ENCODE data around the gene PPIC. TPM values are rescaled to one million over a fixed set of nuclear protein-coding genes. Genes with fewer than 3 reads are reported as not detected.

Gene PPIC
- polyA plus RNA-seq, 4 donors = 19.2 to 46.4 (median 28.5) TPM

DNA sequence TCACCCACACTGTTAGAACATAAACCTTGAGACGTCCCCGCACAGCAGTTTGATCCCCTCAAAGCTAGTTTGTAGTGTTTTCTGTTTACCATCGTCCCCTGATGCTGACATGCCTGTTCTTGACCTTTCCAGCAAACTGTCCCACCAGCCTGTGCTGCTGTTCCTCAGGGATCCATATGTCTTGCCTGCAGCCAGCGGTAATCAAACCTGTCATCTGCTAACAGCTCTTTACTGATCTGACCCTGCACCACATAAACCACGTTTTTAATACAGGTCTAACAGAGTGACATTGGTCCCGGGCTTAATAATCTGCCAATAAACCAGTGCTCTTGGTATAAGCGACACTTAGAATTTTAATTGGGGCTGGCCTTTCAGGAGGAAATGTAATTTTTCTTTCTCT lies 34.7 kb downstream of the PPIC start:
- H3K27ac ChIP-seq (ENCODE audit: low read depth in 1 of 3, low read length in 2 of 3) = no peak overlapping the region
- H3K9me3 ChIP-seq (ENCODE audit: control insufficient read depth in 2 of 2, insufficient read depth in 1 of 2, low read depth in 1 of 2, low read length in 1 of 2) = no peaks in the 10 kb centered on the region
- H3K4me1 ChIP-seq (ENCODE audit: control insufficient read depth in 3 of 3, insufficient read depth in 2 of 3, low read depth in 1 of 3, low read length in 2 of 3) = no peaks in the 10 kb centered on the region
- 81 to 89% (median 86%) methylated on average over 7 of the region's 7 CpGs for WGBS, 3 donors
- DNase-seq (no peak), FAIRE-seq (no peak)
- H3K27me3 ChIP-seq (ENCODE audit: control insufficient read depth in 3 of 3, insufficient read depth in 3 of 3, low read length in 3 of 3) = no peaks in the 10 kb centered on the region
- H3K4me3 ChIP-seq (ENCODE audit: low read depth in 1 of 3, low read length in 3 of 3) = no peak overlapping the region
- H3K36me3 ChIP-seq (ENCODE audit: control insufficient read depth in 3 of 3, insufficient read depth in 2 of 3, low read depth in 1 of 3, low read length in 3 of 3) = peaks cover 0 to 16% (median 0%) of the 10 kb centered on the region in 3 donors

DNA sequence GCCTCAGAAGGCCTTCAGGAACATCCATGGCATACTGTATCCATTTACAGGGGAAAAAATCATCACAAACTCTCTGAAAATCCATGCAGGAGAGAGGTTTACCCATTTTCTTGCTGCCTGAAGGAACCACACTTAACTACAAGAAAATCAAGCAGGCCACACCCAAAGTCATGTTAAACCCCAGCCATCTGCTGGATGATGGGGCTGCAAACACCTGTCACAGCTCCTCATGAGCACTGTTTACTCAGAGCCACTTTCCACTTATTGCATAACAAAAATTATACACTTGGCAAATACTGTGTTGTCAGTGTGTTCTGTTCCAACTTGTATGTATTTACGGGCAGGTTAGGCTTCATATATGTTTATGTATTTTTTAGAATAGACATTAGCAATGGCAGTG lies 35.8 kb downstream of the PPIC start:
- H3K4me1 ChIP-seq (ENCODE audit: control insufficient read depth in 3 of 3, insufficient read depth in 2 of 3, low read depth in 1 of 3, low read length in 2 of 3) = no peaks in the 10 kb centered on the region
- no peaks in the 10 kb centered on the region for H3K9me3 ChIP-seq (ENCODE audit: control insufficient read depth in 2 of 2, insufficient read depth in 1 of 2, low read depth in 1 of 2, low read length in 1 of 2)
- no peaks in the 10 kb centered on the region for H3K27me3 ChIP-seq (ENCODE audit: control insufficient read depth in 3 of 3, insufficient read depth in 3 of 3, low read length in 3 of 3)
- FAIRE-seq (no peak), DNase-seq (peak; percentile 10)
- no peak overlapping the region for H3K27ac ChIP-seq (ENCODE audit: low read depth in 1 of 3, low read length in 2 of 3)
- WGBS, 3 donors = 92 to 98% (median 97%) methylated on average over 1 of the region's 1 CpG
- no peak overlapping the region for H3K4me3 ChIP-seq (ENCODE audit: low read depth in 1 of 3, low read length in 3 of 3)
- peaks cover 0 to 11% (median 0%) of the 10 kb centered on the region in 3 donors for H3K36me3 ChIP-seq (ENCODE audit: control insufficient read depth in 3 of 3, insufficient read depth in 2 of 3, low read depth in 1 of 3, low read length in 3 of 3)

DNA sequence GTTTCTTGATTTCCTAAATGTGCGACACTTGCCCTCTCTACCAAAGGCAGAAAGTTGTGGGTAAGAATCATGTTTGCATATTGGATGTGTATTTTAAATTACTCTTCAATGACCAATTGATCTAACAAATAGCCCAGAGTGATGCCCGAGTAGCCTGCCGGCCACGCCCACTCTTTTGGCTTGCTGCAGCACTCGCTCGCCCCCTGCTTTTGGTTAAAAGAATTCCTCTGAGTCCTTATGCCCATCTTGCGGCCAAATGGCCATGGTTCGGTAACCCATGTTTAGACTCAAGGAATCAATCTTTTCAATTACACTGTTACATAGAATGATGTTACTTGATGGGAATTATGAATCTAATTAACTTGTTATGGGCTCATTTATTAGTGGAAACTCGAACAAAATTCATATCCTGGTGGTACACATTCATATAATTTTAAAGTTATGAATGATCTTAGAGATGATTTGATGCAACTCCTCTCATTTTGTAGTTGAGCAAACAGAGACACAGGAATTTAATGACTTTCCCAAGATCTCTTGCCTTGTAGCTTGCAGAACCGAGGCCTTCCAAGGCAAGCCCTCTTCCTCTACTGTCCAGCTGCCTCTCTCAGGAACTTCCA lies 36.5 kb downstream of the PPIC start:
- peaks cover 0 to 8% (median 0%) of the 10 kb centered on the region in 3 donors for H3K36me3 ChIP-seq (ENCODE audit: control insufficient read depth in 3 of 3, insufficient read depth in 2 of 3, low read depth in 1 of 3, low read length in 3 of 3)
- H3K9me3 ChIP-seq (ENCODE audit: control insufficient read depth in 2 of 2, insufficient read depth in 1 of 2, low read depth in 1 of 2, low read length in 1 of 2) = no peaks in the 10 kb centered on the region
- H3K4me3 ChIP-seq (ENCODE audit: low read depth in 1 of 3, low read length in 3 of 3) = no peak overlapping the region
- 65 to 73% (median 71%) methylated on average over 10 of the region's 10 CpGs for WGBS, 3 donors
- H3K27ac ChIP-seq (ENCODE audit: low read depth in 1 of 3, low read length in 2 of 3) = no peak overlapping the region
- DNase-seq = no peak
- FAIRE-seq = no peak
- H3K4me1 ChIP-seq (ENCODE audit: control insufficient read depth in 3 of 3, insufficient read depth in 2 of 3, low read depth in 1 of 3, low read length in 2 of 3) = no peaks in the 10 kb centered on the region
- no peaks in the 10 kb centered on the region for H3K27me3 ChIP-seq (ENCODE audit: control insufficient read depth in 3 of 3, insufficient read depth in 3 of 3, low read length in 3 of 3)

DNA sequence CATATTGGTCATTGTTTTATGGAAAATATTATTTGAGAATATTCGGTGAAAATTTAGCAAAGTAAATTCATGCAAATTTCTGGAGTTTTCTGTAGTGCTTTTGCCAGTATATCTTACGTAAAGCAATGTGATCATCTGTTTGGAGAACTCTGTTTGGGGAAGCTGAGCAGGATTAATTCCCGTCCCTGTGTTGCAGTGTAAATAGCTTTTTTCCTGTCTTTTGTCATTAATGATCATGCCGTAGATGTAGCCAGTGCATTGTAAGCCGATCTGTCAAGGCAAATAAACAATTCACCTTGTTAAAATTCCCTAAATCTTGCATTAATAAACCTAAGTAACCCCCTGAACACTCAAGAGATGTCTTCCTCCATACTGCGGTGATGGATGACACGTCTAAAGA lies 39.2 kb downstream of the PPIC start:
- Histone ChIP-seq H3K4me3 (ENCODE audit: low read depth in 1 of 3, low read length in 3 of 3) (no peak overlapping the region), H3K27me3 (ENCODE audit: control insufficient read depth in 3 of 3, insufficient read depth in 3 of 3, low read length in 3 of 3) (no peaks in the 10 kb centered on the region), H3K36me3 (ENCODE audit: control insufficient read depth in 3 of 3, insufficient read depth in 2 of 3, low read depth in 1 of 3, low read length in 3 of 3) (peaks cover 0 to 4% (median 0%) of the 10 kb centered on the region in 3 donors), H3K9me3 (ENCODE audit: control insufficient read depth in 2 of 2, insufficient read depth in 1 of 2, low read depth in 1 of 2, low read length in 1 of 2) (no peaks in the 10 kb centered on the region), H3K4me1 (ENCODE audit: control insufficient read depth in 3 of 3, insufficient read depth in 2 of 3, low read depth in 1 of 3, low read length in 2 of 3) (no peaks in the 10 kb centered on the region), H3K27ac (ENCODE audit: low read depth in 1 of 3, low read length in 2 of 3) (no peak overlapping the region)
- no peak for FAIRE-seq
- 67 to 81% (median 69%) methylated on average over 7 of the region's 7 CpGs for WGBS, 3 donors
- DNase-seq = no peak

DNA sequence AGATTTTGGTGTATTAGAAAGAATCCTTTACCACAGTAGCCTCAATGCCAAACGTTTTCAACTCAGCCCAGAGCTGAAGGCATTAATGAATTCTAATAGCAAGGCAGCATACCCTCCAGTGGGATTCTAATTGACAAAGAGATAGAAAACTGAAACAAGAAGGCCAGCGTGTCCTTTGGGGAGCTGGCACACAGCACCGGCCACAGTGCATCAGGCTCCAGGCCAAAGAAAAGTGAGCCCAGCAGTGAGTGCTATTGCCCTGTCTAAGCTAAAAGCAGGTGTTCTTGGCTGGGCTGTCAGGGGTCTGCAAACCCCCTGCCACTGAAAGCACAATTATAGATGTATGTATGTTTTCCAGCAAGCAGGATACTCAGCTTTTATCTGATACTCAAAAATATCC lies 40.4 kb downstream of the PPIC start:
- no peak for FAIRE-seq

DNA sequence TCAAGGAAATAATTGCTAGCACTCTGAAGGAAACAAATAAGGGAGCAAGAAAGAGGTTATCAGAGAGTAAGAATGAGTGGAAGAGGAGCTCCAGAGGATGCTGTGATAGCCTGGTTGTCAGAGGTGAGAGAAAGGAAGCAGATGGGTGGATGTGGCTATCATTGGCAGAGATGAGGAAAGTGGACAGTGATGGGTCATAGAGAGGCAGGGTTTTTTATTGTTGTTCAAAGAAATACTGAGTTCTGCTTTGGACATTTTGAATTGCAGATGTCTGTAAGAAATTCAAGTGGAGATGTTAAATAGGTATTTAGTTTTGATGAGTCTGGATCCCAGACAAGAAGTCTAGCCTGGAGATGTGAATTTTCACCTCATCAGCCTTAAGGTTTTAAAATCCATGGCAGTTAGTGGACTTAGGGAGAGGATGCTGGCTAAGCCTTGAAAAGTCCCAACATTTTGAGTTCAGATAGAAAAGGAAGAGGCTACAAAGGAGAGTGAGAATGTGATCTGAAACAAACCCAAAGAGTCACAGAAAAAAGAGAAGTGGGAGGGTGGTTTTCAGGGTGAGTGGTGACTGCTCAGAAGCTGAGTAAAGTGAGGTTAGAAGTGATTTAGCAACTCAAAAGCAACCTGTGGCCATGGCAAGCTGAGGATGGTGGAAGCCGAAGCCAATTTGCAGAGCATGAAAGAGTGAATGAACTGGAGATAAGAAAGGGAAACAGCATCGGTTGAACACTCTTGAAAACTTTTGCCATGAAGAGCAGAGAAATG lies 50.4 kb downstream of the PPIC start:
- no peak overlapping the region for H3K4me3 ChIP-seq (ENCODE audit: low read depth in 1 of 3, low read length in 3 of 3)
- FAIRE-seq (no peak), DNase-seq (no peak)
- no peaks in the 10 kb centered on the region for H3K27me3 ChIP-seq (ENCODE audit: control insufficient read depth in 3 of 3, insufficient read depth in 3 of 3, low read length in 3 of 3)
- no peaks in the 10 kb centered on the region for H3K4me1 ChIP-seq (ENCODE audit: control insufficient read depth in 3 of 3, insufficient read depth in 2 of 3, low read depth in 1 of 3, low read length in 2 of 3)
- H3K27ac ChIP-seq (ENCODE audit: low read depth in 1 of 3, low read length in 2 of 3) = no peak overlapping the region
- H3K9me3 ChIP-seq (ENCODE audit: control insufficient read depth in 2 of 2, insufficient read depth in 1 of 2, low read depth in 1 of 2, low read length in 1 of 2) = no peaks in the 10 kb centered on the region
- WGBS, 3 donors = 86 to 91% (median 87%) methylated on average over 2 of the region's 2 CpGs
- no peaks in the 10 kb centered on the region for H3K36me3 ChIP-seq (ENCODE audit: control insufficient read depth in 3 of 3, insufficient read depth in 2 of 3, low read depth in 1 of 3, low read length in 3 of 3)

More for the DNA sequence above, 40.4 kb downstream of the PPIC start:
- 76 to 87% (median 82%) methylated on average over 3 of the region's 3 CpGs for WGBS, 3 donors
- DNase-seq = no peak
- Histone ChIP-seq H3K4me3 (ENCODE audit: low read depth in 1 of 3, low read length in 3 of 3) (no peak overlapping the region), H3K4me1 (ENCODE audit: control insufficient read depth in 3 of 3, insufficient read depth in 2 of 3, low read depth in 1 of 3, low read length in 2 of 3) (no peaks in the 10 kb centered on the region), H3K9me3 (ENCODE audit: control insufficient read depth in 2 of 2, insufficient read depth in 1 of 2, low read depth in 1 of 2, low read length in 1 of 2) (no peaks in the 10 kb centered on the region), H3K36me3 (ENCODE audit: control insufficient read depth in 3 of 3, insufficient read depth in 2 of 3, low read depth in 1 of 3, low read length in 3 of 3) (peaks cover 0 to 2% (median 0%) of the 10 kb centered on the region in 3 donors), H3K27ac (ENCODE audit: low read depth in 1 of 3, low read length in 2 of 3) (no peak overlapping the region), H3K27me3 (ENCODE audit: control insufficient read depth in 3 of 3, insufficient read depth in 3 of 3, low read length in 3 of 3) (no peaks in the 10 kb centered on the region)

DNA sequence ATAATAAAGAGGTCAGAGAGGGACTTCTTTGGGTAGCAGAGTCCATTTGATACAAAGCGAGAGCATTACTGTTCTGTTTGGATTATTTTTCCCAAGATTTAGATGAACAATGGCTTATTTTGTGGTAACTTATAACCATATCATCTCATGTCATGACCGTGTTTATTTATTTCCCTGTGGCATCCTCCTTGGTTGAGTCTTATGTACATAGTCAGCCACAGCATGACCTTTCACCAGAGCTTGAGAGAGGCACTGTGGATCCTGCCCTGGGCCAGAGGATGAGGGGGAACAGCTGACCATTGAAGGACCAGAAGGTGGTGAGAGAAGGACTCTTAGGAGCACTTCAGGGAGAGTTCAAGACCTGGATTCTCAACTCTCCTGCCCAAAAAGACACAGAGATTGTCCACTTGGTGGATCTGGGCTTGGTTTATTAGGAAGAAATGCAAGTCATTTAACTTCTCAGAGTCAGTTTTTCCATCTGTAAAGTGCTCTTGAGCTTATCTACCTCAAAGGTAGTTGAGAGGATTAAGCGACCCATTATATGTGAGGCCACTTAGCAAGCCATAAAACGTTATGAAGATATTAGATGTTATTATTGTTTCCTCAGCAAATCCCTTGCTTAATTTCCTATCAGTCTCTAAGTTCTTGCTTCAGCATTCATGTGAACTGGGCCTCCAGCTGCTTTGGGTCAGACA lies 51.4 kb downstream of the PPIC start:
- Histone ChIP-seq H3K27me3 (ENCODE audit: control insufficient read depth in 3 of 3, insufficient read depth in 3 of 3, low read length in 3 of 3) (no peaks in the 10 kb centered on the region), H3K36me3 (ENCODE audit: control insufficient read depth in 3 of 3, insufficient read depth in 2 of 3, low read depth in 1 of 3, low read length in 3 of 3) (no peaks in the 10 kb centered on the region), H3K4me3 (ENCODE audit: low read depth in 1 of 3, low read length in 3 of 3) (no peak overlapping the region), H3K27ac (ENCODE audit: low read depth in 1 of 3, low read length in 2 of 3) (no peak overlapping the region), H3K9me3 (ENCODE audit: control insufficient read depth in 2 of 2, insufficient read depth in 1 of 2, low read depth in 1 of 2, low read length in 1 of 2) (no peaks in the 10 kb centered on the region), H3K4me1 (ENCODE audit: control insufficient read depth in 3 of 3, insufficient read depth in 2 of 3, low read depth in 1 of 3, low read length in 2 of 3) (no peaks in the 10 kb centered on the region)
- no peak for FAIRE-seq
- 69 to 78% (median 74%) methylated on average over 4 of the region's 4 CpGs for WGBS, 3 donors
- DNase-seq = no peak

DNA sequence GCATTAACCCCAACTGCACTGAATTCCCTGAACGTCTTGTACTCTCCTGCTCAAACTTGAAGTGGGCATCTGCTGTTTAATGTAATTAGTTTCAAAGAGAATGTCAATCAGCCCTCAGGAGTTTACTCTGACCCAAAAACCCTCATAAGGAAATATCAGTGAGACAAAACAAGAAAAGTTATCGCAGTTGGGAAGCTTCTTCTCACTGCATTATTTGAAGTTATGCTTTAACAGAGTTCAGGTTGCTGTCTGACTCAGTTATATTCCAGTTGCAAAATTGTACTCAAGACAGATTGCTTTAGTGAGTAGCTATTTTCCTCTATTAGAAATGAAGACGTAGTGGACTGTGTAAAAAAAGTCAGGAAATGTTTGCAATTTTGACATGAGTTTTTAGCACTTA lies 52.1 kb downstream of the PPIC start:
- Histone ChIP-seq H3K4me3 (ENCODE audit: low read depth in 1 of 3, low read length in 3 of 3) (no peak overlapping the region), H3K9me3 (ENCODE audit: control insufficient read depth in 2 of 2, insufficient read depth in 1 of 2, low read depth in 1 of 2, low read length in 1 of 2) (no peaks in the 10 kb centered on the region), H3K27ac (ENCODE audit: low read depth in 1 of 3, low read length in 2 of 3) (no peak overlapping the region), H3K4me1 (ENCODE audit: control insufficient read depth in 3 of 3, insufficient read depth in 2 of 3, low read depth in 1 of 3, low read length in 2 of 3) (no peaks in the 10 kb centered on the region), H3K36me3 (ENCODE audit: control insufficient read depth in 3 of 3, insufficient read depth in 2 of 3, low read depth in 1 of 3, low read length in 3 of 3) (no peaks in the 10 kb centered on the region), H3K27me3 (ENCODE audit: control insufficient read depth in 3 of 3, insufficient read depth in 3 of 3, low read length in 3 of 3) (no peaks in the 10 kb centered on the region)
- no peak for FAIRE-seq
- DNase-seq = no peak
- 87 to 93% (median 89%) methylated on average over 3 of the region's 3 CpGs for whole genome bisulfite sequencing, 3 donors

Data from small intestine (tissue), 7 donors.